ENCODE data around the gene PPARG. TPM values are rescaled to one million over a fixed set of nuclear protein-coding genes. Genes with fewer than 3 reads are reported as not detected.
A peak's percentile ranks its signal among the peaks of the same experiment; 100 is the strongest.

The PPARG gene
- total and polyA plus RNA-seq, 9 donors = 12.8 to 53.6 (median 32.4) TPM

GRCh38 chr3:12351145-12351544, 62.3 kb downstream of the PPARG start:
- H3K4me1 ChIP-seq (ENCODE audit: insufficient read depth) = peaks cover 15% of the 10 kb centered on the region
- H3K4me3 ChIP-seq = no peak overlapping the region
- no peaks in the 10 kb centered on the region for H3K9me3 ChIP-seq
- H3K36me3 ChIP-seq = no peaks in the 10 kb centered on the region
- 49 to 71% (median 54%) methylated on average over 4 of the region's 4 CpGs for WGBS, 3 donors
- DNase-seq = no peak
- no peaks in the 10 kb centered on the region for H3K27me3 ChIP-seq
- TF ChIP-seq POLR2A (IDR thresholded peaks at IDR 0.05) = no peak
- no peak for TF ChIP-seq CTCF (IDR thresholded peaks at IDR 0.05)
- no peak for TF ChIP-seq EP300 (IDR thresholded peaks at IDR 0.05)
- intact Hi-C loops (cut with DNase I) = no loop called here
- peak overlapping the region in 1 of 2 donors; percentile 42 for H3K27ac ChIP-seq

- intact Hi-C loops (cut with DNase I) = no loop called here
- TF ChIP-seq CTCF (IDR thresholded peaks at IDR 0.05) = no peak
- TF ChIP-seq EP300 (IDR thresholded peaks at IDR 0.05) = no peak
- no peak for TF ChIP-seq POLR2A (IDR thresholded peaks at IDR 0.05)
- Histone ChIP-seq H3K4me3 (no peak overlapping the region), H3K4me1 (ENCODE audit: insufficient read depth) (peaks cover 23% of the 10 kb centered on the region), H3K9me3 (no peaks in the 10 kb centered on the region), H3K36me3 (no peaks in the 10 kb centered on the region), H3K27ac (no peak overlapping the region), H3K27me3 (no peaks in the 10 kb centered on the region)
- WGBS, 3 donors = 46 to 75% (median 60%) methylated on average over 2 of the region's 2 CpGs
- no peak for DNase-seq
These were observed 63.4 kb downstream of the PPARG start for GRCh38 chr3:12352253-12352652.

- Histone ChIP-seq H3K9me3 (no peaks in the 10 kb centered on the region), H3K27ac (no peak overlapping the region), H3K4me3 (no peak overlapping the region), H3K4me1 (ENCODE audit: insufficient read depth) (peaks cover 24% of the 10 kb centered on the region), H3K27me3 (no peaks in the 10 kb centered on the region), H3K36me3 (no peaks in the 10 kb centered on the region)
- TF ChIP-seq CTCF (IDR thresholded peaks at IDR 0.05) (no peak), EP300 (IDR thresholded peaks at IDR 0.05) (no peak), POLR2A (IDR thresholded peaks at IDR 0.05) (no peak)
- intact Hi-C loops (cut with DNase I) = no loop called here
- DNase-seq = no peak
These were observed 63.9 kb downstream of the PPARG start for GRCh38 chr3:12352755-12353154.

GRCh38 chr3:12353796-12354525, 65.1 kb downstream of the PPARG start:
- intact Hi-C loops (cut with DNase I) = no loop called here
- Histone ChIP-seq H3K4me3 (no peak overlapping the region), H3K27me3 (no peaks in the 10 kb centered on the region), H3K4me1 (ENCODE audit: insufficient read depth) (peaks cover 24% of the 10 kb centered on the region), H3K27ac (no peak overlapping the region), H3K9me3 (no peaks in the 10 kb centered on the region), H3K36me3 (no peaks in the 10 kb centered on the region)
- WGBS, 3 donors = 52 to 58% (median 54%) methylated on average over 7 of the region's 7 CpGs
- no peak for TF ChIP-seq EP300 (IDR thresholded peaks at IDR 0.05)
- TF ChIP-seq POLR2A (IDR thresholded peaks at IDR 0.05) = no peak
- no peak for TF ChIP-seq CTCF (IDR thresholded peaks at IDR 0.05)
- DNase-seq = no peak
